B cell (primary cell): ENCODE measurements around the gene KATNA1.

ENCODE experiments used
- EZH2 ChIP-seq: IDR thresholded peaks from 2 replicates; pipeline ENCODE4 v1.6.1; 2012; ENCODE audit warnings: borderline replicate concordance, low read depth, mild to moderate bottlenecking, moderate library complexity, low read length; ENCODE audit not compliant: insufficient read depth, poor library complexity, severe bottlenecking
- TF ChIP-seq, protein P1 (sequence below): fragments of 200-600 bp; IDR thresholded peaks from one replicate; pipeline ENCODE4 v1.8.0; 2022; ENCODE audit warnings: antibody characterized with exemption, mild to moderate bottlenecking

DNA sequence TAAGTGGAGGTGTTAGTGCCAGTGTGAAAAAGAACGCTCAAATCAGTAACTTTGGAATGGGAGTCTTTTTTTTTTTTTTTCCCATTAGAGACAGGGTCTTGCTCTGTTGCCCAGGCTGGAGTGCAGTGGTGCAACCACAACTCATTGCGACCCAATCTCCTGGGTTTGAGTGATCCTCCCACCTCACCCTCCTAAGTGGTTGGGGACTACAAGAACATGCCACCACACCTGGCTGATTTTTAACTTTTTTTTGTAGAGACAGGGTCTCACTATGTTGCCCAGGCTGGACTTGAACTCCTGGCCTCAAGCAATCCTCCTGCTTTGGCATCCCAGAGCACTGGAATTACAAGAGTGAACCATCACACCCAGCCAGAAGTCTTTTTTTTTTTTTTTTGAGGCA lies 49.7 kb upstream of the KATNA1 start:
- TF ChIP-seq, protein P1, sequence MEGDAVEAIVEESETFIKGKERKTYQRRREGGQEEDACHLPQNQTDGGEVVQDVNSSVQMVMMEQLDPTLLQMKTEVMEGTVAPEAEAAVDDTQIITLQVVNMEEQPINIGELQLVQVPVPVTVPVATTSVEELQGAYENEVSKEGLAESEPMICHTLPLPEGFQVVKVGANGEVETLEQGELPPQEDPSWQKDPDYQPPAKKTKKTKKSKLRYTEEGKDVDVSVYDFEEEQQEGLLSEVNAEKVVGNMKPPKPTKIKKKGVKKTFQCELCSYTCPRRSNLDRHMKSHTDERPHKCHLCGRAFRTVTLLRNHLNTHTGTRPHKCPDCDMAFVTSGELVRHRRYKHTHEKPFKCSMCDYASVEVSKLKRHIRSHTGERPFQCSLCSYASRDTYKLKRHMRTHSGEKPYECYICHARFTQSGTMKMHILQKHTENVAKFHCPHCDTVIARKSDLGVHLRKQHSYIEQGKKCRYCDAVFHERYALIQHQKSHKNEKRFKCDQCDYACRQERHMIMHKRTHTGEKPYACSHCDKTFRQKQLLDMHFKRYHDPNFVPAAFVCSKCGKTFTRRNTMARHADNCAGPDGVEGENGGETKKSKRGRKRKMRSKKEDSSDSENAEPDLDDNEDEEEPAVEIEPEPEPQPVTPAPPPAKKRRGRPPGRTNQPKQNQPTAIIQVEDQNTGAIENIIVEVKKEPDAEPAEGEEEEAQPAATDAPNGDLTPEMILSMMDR, result no peak
- TF ChIP-seq EZH2, result no peak
